ENCODE data around the gene C3orf70.

C3orf70 gene

DNA sequence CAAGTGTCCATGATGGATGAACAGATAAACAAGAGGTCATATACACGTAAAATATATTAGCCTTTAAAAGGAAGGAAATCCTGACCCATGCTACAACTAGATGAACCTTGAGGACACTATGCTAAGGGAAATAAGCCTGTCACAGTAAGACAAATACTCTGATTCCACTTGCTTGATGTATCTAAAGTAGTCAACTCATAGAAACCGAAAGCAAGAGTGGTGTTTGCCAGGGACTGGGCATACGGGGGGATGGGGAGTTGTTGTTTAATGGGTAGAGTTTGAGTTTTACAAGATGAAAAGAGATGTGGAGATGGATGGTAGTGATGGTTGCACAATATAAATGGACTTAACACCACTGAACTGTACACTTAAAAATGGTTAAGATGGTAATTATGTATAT lies 65.4 kb downstream of the C3orf70 start:
- DNase-seq (ENCODE audit: low read depth): no peak

- no peak for DNase-seq (ENCODE audit: low read depth)
These were observed 68.0 kb downstream of the C3orf70 start for GRCh38 chr3:185084901-185085300.

- DNase-seq (ENCODE audit: low read depth): no peak
These were observed 68.5 kb downstream of the C3orf70 start for GRCh38 chr3:185084402-185084801.

GRCh38 chr3:185082829-185083228 lies 70.0 kb downstream of the C3orf70 start:
- DNase-seq (ENCODE audit: low read depth): no peak

DNA sequence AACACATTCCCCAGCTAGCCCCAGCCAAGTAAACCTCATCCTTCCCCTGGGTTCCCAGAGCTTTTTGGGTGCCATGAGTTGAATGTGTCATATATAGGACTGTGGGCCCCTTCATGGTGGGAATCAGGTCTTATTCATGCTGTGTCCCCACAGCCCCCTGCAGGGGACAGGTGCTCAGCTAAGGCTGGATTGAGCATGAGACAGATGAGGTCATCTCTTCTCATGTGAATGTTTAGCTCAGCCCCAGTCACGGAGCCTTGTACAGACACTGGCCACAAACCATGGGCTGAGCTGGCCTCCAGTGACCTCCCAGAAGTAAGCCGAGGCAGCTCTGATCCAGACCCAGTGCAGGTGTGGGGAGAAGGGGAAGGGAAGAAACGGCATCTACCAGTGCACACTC lies 70.7 kb downstream of the C3orf70 start:
- DNase-seq (ENCODE audit: low read depth): no peak

- DNase-seq (ENCODE audit: low read depth): no peak
These were observed 71.3 kb downstream of the C3orf70 start for GRCh38 chr3:185081521-185081920.

GRCh38 chr3:185079625-185080024 lies 73.2 kb downstream of the C3orf70 start:
- DNase-seq (ENCODE audit: low read depth): no peak

DNA sequence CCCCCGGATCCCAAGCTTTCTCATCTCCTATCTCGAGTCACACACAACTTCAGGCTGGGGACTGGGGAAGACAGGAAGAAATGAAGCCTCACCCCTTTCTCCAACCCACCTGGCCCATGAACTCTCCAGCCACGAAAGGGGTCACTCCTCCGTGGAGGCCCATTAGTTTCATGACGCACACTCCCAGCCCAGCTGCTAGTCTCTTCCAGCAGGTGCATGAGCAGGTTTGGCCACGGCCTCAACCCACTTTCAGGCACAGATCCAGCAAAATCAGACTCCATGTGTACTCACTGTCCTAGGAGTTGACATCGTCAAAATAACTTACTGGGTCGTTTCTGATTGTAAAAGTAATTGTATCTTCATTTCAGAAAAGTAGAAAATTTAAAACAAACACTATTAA lies 76.6 kb downstream of the C3orf70 start:
- no peak for DNase-seq (ENCODE audit: low read depth)

DNA sequence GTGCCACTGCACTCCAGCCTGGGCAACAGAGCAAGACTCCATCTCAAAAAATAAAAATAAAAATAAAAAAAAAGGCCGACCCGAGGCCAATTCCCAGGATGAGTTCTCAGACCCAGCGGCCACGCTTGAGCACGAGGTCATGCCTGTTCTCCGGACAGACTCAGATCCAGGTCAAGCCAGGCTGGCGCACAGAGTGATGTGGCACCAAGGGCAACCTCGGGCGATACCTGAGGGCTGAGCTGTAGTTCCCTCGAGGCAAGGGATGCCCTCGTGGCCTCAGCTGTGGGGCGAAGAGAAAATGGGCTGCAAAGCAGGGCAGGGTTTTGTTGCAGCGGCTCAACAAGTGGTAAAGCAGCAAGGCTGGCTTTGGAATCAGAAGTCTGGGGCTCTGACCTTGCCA lies 77.3 kb downstream of the C3orf70 start:
- DNase-seq (ENCODE audit: low read depth): no peak

- DNase-seq (ENCODE audit: low read depth): no peak
These were observed 81.5 kb downstream of the C3orf70 start for GRCh38 chr3:185071287-185071800.

GRCh38 chr3:185070491-185071286 lies 82.2 kb downstream of the C3orf70 start:
- no peak for DNase-seq (ENCODE audit: low read depth)

- DNase-seq (ENCODE audit: low read depth): no peak
These were observed 83.5 kb downstream of the C3orf70 start for GRCh38 chr3:185069037-185070030.

DNA sequence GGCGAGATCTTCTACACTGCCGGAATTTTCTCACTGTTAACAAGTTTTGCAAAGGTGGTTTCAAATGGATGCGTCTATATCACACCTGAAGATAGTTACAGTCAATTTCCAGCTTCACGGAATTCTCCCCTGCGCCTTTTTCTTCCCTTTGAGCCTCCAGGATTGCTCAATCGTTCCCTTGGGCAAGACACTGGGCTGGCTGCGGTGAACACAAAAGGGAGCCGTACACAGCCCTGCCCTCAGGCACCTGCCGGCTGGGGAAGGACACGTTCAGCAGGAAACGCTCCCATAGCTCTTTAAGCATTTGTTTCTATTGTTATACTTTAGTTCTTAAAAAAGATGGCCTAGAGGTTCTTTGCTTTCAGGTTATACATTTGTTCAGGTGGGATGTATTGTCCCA lies 85.7 kb downstream of the C3orf70 start:
- no peak for DNase-seq (ENCODE audit: low read depth)

- no peak for DNase-seq (ENCODE audit: low read depth)
These were observed 86.6 kb downstream of the C3orf70 start for GRCh38 chr3:185066251-185066650.

GRCh38 chr3:185065059-185065458 lies 87.8 kb downstream of the C3orf70 start:
- no peak for DNase-seq (ENCODE audit: low read depth)

DNA sequence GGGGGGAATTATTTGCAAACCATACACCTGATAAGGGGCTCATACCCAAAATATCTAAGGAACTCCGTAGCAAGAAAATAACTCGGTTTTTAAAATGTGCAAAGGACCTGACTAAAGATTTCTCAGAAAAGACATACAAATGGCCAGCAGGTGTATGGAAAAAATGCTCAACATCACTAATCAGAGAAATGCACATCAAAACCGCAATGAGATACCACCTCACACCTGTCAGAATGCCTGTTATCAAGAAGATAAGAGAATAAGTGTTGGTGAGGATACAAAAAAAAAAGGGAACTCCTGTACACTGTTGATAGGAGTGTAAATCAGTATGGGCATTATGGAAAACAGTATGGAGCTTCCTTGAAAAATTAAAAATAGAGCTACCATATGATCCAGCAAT lies 89.4 kb downstream of the C3orf70 start:
- no peak for DNase-seq (ENCODE audit: low read depth)

DNA sequence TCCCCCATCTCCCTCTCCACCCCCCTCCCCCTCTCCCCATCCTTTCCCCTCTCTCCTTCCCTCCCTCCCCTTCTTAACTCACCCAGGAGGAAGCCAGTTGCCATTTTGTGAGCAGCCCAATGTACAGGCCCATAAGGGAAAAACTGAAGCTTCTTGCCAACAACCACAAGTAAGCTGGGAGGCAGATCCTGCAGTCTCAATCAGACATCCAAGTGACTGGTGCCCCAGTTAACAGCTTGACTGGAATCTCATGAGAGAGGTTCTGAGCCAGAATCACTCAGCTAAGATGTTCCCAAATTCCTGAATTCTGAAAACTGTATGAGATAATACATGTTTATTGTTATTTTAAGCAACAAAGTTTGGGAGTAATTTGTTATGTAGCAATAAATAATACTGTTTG lies 90.7 kb downstream of the C3orf70 start:
- DNase-seq (ENCODE audit: low read depth): no peak

GRCh38 chr3:185060655-185061054 lies 92.2 kb downstream of the C3orf70 start:
- no peak for DNase-seq (ENCODE audit: low read depth)

- no peak for DNase-seq (ENCODE audit: low read depth)
These were observed 93.1 kb downstream of the C3orf70 start for GRCh38 chr3:185059766-185060165.

- DNase-seq (ENCODE audit: low read depth): no peak
These were observed 94.1 kb downstream of the C3orf70 start for GRCh38 chr3:185058796-185059195.

DNA sequence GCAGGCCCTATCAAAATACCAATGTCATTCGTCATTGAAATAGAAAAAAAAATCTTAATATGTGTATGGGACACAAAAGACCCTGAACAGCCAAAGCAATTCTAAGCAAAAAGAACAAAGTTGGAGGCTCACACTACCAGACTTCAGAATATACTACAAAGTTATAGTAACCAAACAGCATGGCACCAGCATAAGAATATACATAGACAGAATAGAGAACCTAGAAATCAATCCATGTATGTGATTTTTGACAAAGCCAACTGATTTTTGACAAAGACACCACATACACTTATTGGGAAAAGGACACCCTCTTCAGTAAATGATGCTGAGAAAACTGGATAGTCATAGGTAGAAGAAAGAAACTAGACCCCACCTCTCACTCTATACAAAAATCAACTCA lies 95.0 kb downstream of the C3orf70 start:
- DNase-seq (ENCODE audit: low read depth): no peak

GRCh38 chr3:185056908-185057307 lies 96.0 kb downstream of the C3orf70 start:
- DNase-seq (ENCODE audit: low read depth): no peak

DNA sequence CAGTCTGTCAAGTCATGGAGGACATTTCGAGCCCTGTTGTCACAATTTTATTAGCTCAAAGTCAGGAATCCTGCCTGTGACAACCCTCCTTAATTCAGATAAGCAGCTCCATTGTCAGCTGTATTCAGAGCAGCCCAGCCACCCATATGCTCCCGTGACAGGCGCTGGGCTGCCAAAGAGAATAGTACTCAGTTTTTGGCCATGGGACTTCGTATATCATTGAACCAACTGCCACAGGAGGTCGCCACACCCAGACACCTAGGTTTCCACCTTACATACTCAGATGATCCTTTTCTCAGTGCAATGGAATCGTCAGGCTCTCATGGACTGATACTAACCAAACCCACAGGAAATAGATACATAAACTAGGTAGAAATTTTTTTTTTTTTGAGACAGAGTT lies 100.2 kb downstream of the C3orf70 start:
- DNase-seq (ENCODE audit: low read depth): no peak
